Stimulated activated CD8-positive, alpha-beta memory T cell treated with anti-CD3 and anti-CD28 coated beads, Interleukin-2, amount 100 ng/mL, for 48 hours (primary cell): ENCODE data around the gene ITIH4.
"Not testable (repeated sequence)": the region's sequence is repeated elsewhere in the genome, so short reads cannot be mapped to it uniquely, and the experiment has no call there.

ENCODE experiments used
- DNase-seq, 2 donors: peaks; one replicate each; pipeline ENCODE4 v3.0.0-alpha.2; 2020; ENCODE audit warnings: low read depth in 2 of 2

ITIH4 gene

DNA sequence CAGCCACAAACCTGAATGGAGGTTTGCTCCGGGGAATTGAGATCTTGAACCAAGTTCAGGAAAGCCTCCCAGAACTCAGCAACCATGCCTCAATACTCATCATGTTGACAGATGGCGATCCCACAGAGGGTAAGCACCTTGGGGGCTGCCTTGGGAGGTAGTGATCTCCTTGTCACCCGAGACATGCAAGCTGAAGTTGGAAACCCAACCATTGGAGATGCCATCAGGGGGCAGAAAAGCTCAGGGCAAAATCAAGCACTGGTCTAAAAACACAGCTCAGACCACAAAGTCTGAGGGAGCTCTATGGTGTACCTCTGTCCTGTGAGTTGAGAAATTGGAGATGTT is 47.3 kb downstream of the ITIH4 start:
- DNase-seq = no peak

DNA sequence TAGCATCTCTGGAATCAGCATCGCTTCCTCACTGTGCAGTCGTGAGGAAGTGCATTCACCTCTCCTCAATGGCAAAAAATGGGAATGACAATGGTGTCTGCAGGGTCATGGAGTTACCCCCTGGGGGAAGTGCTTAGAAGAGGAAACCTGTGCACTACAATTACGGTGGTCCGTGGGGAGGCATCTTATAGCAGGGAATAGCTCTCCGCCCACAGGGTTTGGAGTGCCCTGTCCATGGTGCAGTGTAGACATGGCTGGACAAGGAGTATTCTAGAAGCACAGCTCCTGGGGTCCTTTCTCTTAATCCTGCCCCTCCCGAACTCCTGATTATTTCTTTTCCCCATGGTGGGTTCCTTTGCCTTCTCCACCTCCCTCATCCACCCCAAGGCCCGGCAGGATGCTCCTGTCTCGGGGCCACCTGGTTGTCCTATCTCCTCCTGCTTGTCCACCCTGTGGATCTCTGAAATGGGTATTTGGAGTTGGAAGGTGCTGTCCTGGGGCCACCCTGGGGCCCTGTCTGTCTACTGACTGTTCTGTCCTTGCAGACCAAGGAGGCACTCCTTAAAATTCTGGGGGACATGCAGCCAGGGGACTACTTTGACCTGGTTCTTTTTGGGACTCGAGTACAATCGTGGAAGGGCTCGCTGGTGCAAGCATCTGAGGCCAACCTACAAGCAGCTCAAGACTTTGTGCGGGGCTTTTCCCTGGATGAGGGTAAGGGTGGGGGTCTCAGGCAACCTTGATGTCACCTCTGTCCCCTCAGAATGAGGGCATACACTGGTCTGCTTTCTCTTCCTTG is 47.9 kb downstream of the ITIH4 start:
- no peak for DNase-seq

- DNase-seq = no peak
These were observed 48.7 kb downstream of the ITIH4 start for GRCh38 chr3:52781741-52782140.

GRCh38 chr3:52779837-52780585 is 50.5 kb downstream of the ITIH4 start:
- DNase-seq = no peak

- no peak for DNase-seq
These were observed 51.2 kb downstream of the ITIH4 start for GRCh38 chr3:52779011-52779836.

DNA sequence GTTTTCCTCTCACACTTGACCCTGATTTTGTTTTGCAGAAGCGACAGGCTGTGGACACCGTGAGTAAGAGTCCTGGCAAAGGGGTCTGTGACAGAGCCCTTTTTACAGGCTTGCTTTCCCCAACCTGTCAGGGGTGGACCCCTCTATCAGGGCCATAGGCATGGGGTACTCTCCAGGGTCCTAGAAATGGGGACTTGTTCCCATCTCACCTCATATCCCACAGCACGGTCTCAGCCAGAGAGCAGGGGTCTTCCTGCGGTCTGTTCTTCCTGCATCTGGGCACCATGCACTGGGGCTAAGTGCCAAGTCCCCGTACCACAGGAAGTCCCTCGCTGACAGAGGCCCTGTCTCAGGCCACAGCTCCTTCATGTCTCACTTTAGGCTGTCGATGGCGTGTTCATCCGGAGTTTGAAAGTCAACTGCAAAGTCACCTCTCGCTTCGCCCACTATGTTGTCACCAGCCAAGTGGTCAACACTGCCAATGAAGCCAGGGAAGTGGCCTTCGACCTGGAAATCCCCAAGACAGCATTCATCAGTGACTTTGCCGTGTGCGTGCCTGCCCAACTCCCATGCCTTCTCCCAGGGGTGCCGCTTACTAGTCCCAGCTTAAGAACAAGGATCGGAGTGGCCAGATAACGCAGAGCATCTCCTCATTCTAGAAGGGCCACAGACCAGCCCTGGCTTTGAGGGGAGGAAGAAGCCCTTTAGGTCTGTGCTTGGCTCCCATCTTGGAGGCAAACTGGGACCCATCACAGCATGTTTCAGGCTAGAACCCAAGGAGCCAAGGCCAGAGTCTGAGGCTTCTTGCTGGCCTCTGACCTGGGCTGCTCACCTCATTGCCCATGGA is 52.3 kb downstream of the ITIH4 start:
- DNase-seq = no peak

DNA sequence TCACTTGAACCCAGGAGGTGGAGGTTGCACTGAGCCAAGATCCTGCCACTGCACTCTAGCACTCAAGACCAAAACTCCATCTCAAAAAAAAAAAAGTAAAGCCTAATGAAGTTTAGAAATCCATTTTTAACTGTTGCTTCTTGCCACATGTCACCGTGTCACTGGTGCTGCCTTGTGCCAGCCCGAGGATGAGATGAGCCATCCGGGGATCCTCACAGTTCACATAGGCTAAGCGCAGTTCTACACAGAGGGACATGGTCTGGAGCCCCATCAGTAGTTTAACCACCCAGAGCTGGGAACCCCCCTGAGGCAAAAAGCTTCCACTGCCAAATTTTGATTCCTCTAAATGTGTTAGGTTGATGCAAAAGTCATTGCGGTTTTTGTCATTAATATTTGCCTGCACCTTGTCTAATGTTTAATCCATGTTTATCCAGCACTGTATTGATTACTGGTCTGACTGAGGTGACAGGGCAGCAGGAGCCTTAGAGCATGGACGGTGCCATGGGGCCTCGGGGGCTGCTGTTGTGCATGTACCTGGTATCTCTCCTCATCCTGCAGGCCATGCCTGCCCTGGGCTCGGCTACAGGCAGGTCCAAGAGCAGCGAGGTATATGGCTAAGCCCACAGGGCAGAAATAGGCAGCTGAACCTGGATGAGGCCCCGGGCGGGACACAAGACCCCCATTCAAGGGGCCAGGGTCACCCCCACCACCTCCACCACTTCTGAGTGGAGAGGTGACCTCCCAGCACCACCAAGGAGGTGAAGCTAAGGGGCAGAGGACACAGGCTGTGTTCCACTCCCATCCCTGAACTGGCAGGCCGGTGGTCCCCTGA is 53.1 kb downstream of the ITIH4 start, which contains the start of gene ITIH1:
ITIH1 (plus strand) TSS at position 473 of the 832 bp plus-strand sequence; CDS start at position 490, 17 bp downstream.
- DNase-seq = no peak

DNA sequence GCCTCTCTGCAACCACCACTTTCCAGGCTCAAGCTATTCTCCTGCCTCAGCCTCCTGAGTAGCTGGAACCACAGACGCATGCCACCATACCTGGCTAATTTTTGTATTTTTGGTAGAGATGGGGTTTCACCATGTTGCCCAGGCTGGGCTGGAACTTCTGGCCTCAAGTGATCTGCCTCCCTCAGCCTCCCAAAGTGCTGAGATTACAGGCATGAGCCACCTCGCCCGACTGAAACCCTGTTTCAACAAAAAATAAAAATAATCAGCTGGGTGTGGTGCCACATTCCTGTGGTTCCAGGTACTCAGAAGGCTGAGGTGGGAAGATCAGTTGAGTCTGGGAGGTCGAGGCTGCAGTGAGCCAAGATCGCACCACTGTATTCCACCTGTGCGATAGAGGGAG is 54.0 kb downstream of the ITIH4 start:
- not testable (repeated sequence) for DNase-seq

DNA sequence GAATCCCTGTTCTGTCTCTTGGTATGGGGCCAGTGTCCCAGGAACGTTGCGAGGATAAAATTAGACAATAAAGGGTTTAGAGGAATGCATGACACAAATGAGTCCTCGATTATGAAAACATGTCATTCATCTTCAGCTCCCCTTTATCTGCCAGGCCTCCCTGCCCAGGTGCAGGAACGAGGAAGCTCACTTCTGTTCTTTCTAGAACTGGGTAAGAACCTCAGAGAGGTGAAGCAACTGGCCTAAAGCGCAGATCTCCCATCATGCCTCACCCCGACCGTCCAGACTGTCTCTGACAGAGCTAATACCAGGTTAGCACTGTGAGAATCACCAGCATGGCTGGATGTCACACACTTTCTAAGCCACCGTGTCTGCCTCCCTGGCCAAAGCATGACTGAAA is 54.6 kb downstream of the ITIH4 start:
- no peak for DNase-seq

GRCh38 chr3:52774901-52775864 is 55.3 kb downstream of the ITIH4 start:
- no peak for DNase-seq

DNA sequence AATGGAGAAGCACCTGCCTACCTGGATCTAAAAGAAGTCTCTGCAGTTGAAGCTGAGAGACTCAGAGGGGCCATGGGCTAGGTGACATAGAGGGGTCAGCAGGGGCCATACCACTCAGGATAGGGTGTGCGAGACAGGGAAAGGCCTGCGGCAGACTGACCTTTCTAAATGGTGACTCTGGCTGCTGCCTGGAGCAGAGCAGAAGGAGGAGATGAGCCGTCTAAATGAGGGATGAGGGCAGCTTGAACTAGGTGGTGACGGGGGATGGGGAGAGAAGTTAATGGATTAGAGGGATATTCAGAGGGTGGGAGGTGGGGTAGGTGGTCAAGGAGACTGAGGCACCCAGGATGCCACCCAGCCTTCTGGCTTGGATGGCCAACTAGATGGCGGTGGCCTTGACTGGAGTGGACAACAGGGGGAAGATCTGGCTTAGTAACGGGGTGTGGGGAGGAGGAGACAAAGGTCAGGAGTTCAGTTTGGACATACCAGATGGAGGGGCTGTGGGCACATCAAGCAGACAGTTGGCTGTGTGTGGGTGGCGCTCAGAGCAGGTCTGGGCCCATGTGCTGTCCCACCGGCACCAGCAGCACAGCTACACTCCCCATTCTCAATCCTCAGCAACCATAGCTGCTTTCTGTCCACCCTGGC is 56.3 kb downstream of the ITIH4 start:
- DNase-seq = no peak

DNA sequence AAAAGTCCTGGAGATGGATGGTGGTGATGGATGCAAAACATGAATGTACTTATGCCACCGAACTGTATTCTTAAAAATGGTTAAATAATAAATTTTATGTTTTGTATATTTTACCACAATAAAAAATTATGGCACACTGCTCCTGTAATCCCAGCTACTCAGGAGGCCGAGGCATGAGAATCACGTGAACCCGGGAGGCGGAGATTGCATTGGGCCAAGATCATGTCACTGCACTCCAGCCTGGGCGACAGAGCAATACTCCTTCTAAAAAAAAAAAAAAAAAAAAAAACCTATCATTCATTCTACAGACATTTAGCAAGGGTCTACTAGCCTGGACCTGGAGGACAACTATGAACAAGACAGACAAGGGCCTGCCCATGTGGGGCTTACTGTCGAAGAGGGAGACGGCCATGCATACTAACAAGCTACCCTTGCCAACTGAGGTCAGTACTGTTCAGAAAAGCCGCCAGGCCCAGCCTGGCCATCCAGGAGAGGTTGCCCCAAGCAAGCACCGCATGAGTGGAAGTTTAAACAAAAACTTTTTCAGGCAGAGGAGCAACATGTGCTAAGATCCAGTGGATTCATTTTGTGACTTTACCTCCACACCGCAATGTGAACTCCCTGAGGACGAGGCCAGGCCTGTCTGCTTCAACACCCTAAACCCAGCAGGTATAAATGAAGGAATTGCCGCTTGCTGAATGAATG is 57.0 kb downstream of the ITIH4 start:
- DNase-seq = no peak

DNA sequence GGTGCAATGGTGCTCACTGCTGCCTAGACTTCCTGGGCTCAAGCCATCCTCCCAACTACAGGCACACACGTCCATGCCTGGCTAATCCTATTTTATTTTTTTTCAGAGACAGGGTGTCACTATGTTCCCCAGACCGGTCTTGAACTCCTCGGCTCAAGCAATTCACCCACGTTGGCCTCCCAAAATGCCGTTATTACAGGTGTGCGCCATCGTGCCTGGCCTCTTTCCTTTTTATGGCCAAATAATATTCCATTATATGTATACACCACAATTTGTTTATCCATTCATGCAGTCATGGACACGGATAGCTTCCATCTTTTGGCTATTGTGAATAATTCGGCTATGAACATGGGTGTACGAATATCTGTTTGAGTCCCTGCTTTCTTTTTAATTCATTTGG is 58.8 kb downstream of the ITIH4 start:
- no peak for DNase-seq

GRCh38 chr3:52771334-52771681 is 59.2 kb downstream of the ITIH4 start:
- no peak for DNase-seq

DNA sequence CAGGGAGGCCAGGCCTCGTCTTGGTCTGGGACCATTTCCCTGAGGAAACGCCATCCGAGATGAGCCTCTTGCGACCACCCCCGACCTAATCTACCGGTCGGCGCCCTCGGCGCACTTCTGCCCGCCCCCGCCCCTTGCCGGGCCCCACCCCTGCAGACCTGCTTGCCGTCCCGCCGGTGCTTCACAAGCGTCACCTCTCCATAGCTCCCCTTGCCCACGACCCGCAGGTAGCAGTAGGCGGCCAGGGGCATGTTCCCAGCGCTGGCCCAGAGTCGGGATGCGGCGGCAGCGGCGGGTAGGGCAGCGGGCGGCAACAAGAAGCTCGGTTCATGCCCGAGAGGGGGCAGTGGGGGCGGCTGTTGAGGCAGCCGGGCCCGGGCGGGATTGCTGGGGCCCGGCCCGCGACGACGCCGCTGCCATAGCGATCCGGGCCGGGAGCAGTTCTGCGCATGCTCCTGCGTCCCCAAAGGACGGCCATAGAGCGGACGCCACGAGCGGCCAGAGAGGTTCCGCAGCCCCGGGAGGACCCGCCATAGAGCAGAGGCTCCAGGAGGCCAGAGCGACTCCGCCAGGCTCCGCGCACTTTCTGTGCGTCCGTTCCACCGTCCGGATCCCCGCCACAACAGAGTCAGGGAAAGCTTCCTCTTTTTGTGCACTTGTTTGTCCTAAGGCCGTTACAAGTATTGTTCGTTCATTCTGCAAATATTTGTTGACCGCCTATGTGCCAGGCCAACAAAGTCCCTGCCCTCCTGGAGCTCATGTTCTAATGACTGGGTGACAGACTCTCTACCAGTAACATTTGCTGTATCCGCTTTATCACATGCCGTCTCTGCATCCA is 59.8 kb downstream of the ITIH4 start, which contains the start of gene NEK4:
NEK4 (minus strand) TSS at position 445 of the 838 bp plus-strand sequence; CDS start at position 251, 194 bp downstream.
- DNase-seq = peak; percentile 84 to 86

GRCh38 chr3:52769786-52770455 is 60.6 kb downstream of the ITIH4 start:
- DNase-seq = no peak

DNA sequence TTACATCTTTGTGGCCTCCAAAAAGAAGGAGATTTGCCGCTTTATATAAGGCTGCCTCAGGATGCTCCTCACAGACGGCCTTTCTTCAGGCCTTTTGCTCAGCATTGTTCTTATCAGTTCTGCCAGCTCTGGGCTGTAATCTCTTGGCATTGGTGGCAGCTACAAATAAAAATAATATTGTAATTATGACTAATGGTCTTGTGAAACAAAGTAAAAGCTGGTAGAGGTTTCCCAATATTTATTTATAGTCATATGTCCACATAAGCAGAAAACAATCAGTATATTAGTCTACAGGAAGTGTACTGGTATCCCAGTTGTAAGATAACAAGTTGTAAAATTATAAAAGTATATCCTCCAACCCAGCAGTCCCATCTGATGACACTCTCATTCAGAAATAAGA is 67.0 kb downstream of the ITIH4 start:
- no peak for DNase-seq
